ENCODE data around the gene RAMAC.

RAMAC gene

DNA sequence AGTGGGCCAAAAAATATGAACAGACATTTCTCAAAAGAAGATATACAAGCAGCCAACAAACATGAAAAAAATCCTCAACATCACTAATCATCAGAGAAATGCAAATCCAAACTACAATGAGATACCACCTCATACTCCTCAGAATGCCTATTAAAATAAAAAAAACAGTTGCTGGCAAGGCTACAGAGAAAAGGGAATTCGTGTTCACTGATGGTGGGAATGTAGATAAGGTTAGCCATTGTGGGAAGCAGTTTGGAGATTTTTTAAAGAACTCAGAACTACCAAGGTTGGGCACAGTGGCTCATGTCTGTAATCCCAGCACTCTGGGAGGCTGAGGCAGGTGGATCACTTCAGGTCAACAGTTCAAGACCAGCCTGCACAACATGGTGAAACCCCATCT is 53.2 kb downstream of the RAMAC start:
- H3K4me1 ChIP-seq (ENCODE audit: control insufficient read depth, insufficient read depth, low read length, poor library complexity, severe bottlenecking) = no peaks in the 10 kb centered on the region
- no peaks in the 10 kb centered on the region for H3K9me3 ChIP-seq (ENCODE audit: control insufficient read depth, low read length)
- H3K27me3 ChIP-seq (replicated peaks; ENCODE audit: control insufficient read depth, insufficient read depth, low read length, poor library complexity, severe bottlenecking) = no peaks in the 10 kb centered on the region
- peaks cover 30% of the 10 kb centered on the region for H3K36me3 ChIP-seq (ENCODE audit: control insufficient read depth, insufficient read depth, low read length)
- H3K4me3 ChIP-seq (ENCODE audit: insufficient read depth, low read depth, low read length, poor library complexity, severe bottlenecking) = no peak overlapping the region
- DNase-seq = no peak
- H3K27ac ChIP-seq (ENCODE audit: insufficient read depth, low read length, poor library complexity, severe bottlenecking) = no peak overlapping the region
